Right lobe of liver (tissue), 4 donors: ENCODE results near the gene GPM6B.

Experiments used
- CTCF ChIP-seq, 4 donors: fragments of 200-600 bp in 3 of 4; fragments of 450-650 bp in 1 of 4; IDR thresholded peaks; one replicate each; pipeline versions ENCODE4 v1.5.1 to v1.8.0; 2016 to 2022; ENCODE audit warnings: antibody characterized with exemption in 4 of 4, mild to moderate bottlenecking in 2 of 4
- POLR2A ChIP-seq: fragments of 450-650 bp; IDR thresholded peaks from one replicate; pipeline ENCODE4 v1.6.1; 2017; ENCODE audit warnings: antibody characterized with exemption, mild to moderate bottlenecking
- donor health status: DM: no; HTN: no; CAD: no.
- donor health status: DM: no; HTN: no; CAD: no.
- donor health status: DM: no; HTN: yes; CAD: no.

- no peak for TF ChIP-seq POLR2A
- no peak for TF ChIP-seq CTCF (IDR thresholded peaks at IDR 0.05)
These were observed 52.6 kb downstream of the GPM6B start for GRCh38 chrX:13764281-13764680.
